Measurements from ENCODE around the gene TCF7L2. TPM values are rescaled to one million over a fixed set of nuclear protein-coding genes. Genes with fewer than 3 reads are reported as not detected.

TCF7L2 gene
- total and polyA plus RNA-seq, 2 experiments from 2014 or later, result 27.5 to 33.7 TPM

- Histone ChIP-seq H3K27ac (peak overlapping the region; percentile 37), H3K36me3 (no peaks in the 10 kb centered on the region), H3K27me3 (no peaks in the 10 kb centered on the region), H3K9me3 (ENCODE audit: low read depth) (no peaks in the 10 kb centered on the region), H3K4me3 (no peak overlapping the region), H3K4me1 (ENCODE audit: low read depth) (peaks cover 60% of the 10 kb centered on the region)
- no peak for TF ChIP-seq CTCF (IDR thresholded peaks at IDR 0.05; ENCODE audit: low read depth, low read length)
- DNase-seq (ENCODE audit: low read depth in 1 of 2, low spot score in 1 of 2), result no peak
Observed at GRCh38 chr10:112961609-112962008, 11.6 kb downstream of the TCF7L2 start.

GRCh38 chr10:112962343-112962742 is 12.3 kb downstream of the TCF7L2 start:
- H3K9me3 ChIP-seq (ENCODE audit: low read depth), result no peaks in the 10 kb centered on the region
- H3K4me3 ChIP-seq, result no peak overlapping the region
- H3K4me1 ChIP-seq (ENCODE audit: low read depth), result peaks cover 52% of the 10 kb centered on the region
- no peaks in the 10 kb centered on the region for H3K36me3 ChIP-seq
- TF ChIP-seq CTCF (IDR thresholded peaks at IDR 0.05; ENCODE audit: low read depth, low read length), result no peak
- H3K27me3 ChIP-seq, result no peaks in the 10 kb centered on the region
- DNase-seq (ENCODE audit: low read depth in 1 of 2, low spot score in 1 of 2), result no peak
- H3K27ac ChIP-seq, result peak overlapping the region; percentile 37

GRCh38 chr10:112963835-112964234 is 13.8 kb downstream of the TCF7L2 start:
- peak in 1 of 2 donors; percentile 49 for DNase-seq (ENCODE audit: low read depth in 1 of 2, low spot score in 1 of 2)
- Histone ChIP-seq H3K36me3 (no peaks in the 10 kb centered on the region), H3K27ac (peak overlapping the region; percentile 34), H3K4me3 (no peak overlapping the region), H3K4me1 (ENCODE audit: low read depth) (peaks cover 37% of the 10 kb centered on the region), H3K9me3 (ENCODE audit: low read depth) (no peaks in the 10 kb centered on the region), H3K27me3 (no peaks in the 10 kb centered on the region)
- TF ChIP-seq CTCF (IDR thresholded peaks at IDR 0.05; ENCODE audit: low read depth, low read length), result no peak

GRCh38 chr10:112964482-112964881 is 14.4 kb downstream of the TCF7L2 start:
- H3K27ac ChIP-seq, result no peak overlapping the region

GRCh38 chr10:112966194-112966855 is 16.3 kb downstream of the TCF7L2 start:
- H3K27ac ChIP-seq, result peak overlapping the region; percentile 27

More at GRCh38 chr10:112964482-112964881, 14.4 kb downstream of the TCF7L2 start:
- no peaks in the 10 kb centered on the region for H3K36me3 ChIP-seq
- TF ChIP-seq CTCF (IDR thresholded peaks at IDR 0.05; ENCODE audit: low read depth, low read length), result no peak
- no peak for DNase-seq (ENCODE audit: low read depth in 1 of 2, low spot score in 1 of 2)
- H3K9me3 ChIP-seq (ENCODE audit: low read depth), result no peaks in the 10 kb centered on the region
- H3K4me3 ChIP-seq, result no peak overlapping the region
- no peaks in the 10 kb centered on the region for H3K27me3 ChIP-seq
- H3K4me1 ChIP-seq (ENCODE audit: low read depth), result peaks cover 31% of the 10 kb centered on the region

More at GRCh38 chr10:112966194-112966855, 16.3 kb downstream of the TCF7L2 start:
- no peak for DNase-seq (ENCODE audit: low read depth in 1 of 2, low spot score in 1 of 2)
- no peaks in the 10 kb centered on the region for H3K9me3 ChIP-seq (ENCODE audit: low read depth)
- no peaks in the 10 kb centered on the region for H3K27me3 ChIP-seq
- TF ChIP-seq CTCF (IDR thresholded peaks at IDR 0.05; ENCODE audit: low read depth, low read length), result no peak
- no peak overlapping the region for H3K4me3 ChIP-seq
- peaks cover 24% of the 10 kb centered on the region for H3K4me1 ChIP-seq (ENCODE audit: low read depth)
- H3K36me3 ChIP-seq, result no peaks in the 10 kb centered on the region

All from cardiac muscle cell (in vitro differentiated cells and primary cell).